ENCODE measurements around the gene OR51A2. TPM values are rescaled to one million over a fixed set of nuclear protein-coding genes. Genes with fewer than 3 reads are reported as not detected.

OR51A2 gene
- total RNA-seq, 1 experiment from 2014 or later = not detected

DNA sequence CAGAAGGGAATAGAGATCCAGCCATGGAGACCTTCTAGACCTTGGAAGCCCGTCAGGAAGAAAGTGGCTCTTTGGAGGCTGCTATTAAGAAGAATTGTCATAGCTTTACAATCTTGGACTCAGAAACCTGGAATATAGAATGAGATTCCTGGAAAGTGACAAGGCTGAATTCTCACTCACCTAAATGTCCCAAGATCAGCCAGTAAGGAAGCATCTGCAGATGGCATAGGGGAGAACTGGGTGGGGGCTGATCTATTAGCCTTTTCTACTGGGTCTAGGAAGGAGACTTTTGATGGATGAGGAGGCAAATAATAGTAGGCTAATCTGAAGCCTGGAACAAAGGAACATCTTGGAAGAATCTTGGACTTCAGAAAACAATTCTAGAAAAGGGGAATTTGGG lies 31.3 kb downstream of the OR51A2 start, which contains the start of gene OR51G1:
TSS of gene OR51G1 (minus strand) at position 101 of the 400 bp plus-strand sequence. CDS start at position 101, 0 bp downstream.
- no peaks in the 10 kb centered on the region for H3K4me1 ChIP-seq (ENCODE audit: insufficient read depth, low read length)
- H3K4me3 Mint-ChIP-seq = no peak within 1 kb of the TSS
- no peaks in the 10 kb centered on the region for H3K9me3 Mint-ChIP-seq
- WGBS (ENCODE audit: extremely low coverage, insufficient read length, low lambda C conversion rate) = no CpG with 5 or more reads among the region's 1 CpG
- H2AFZ ChIP-seq (ENCODE audit: low read length) = no peak within 1 kb of the TSS
- no peak within 1 kb of the TSS for H3K23ac ChIP-seq (ENCODE audit: insufficient read length, low read depth, low read length)
- no peaks in the 10 kb centered on the region; the same call in 1 of the 2 replicates for H3K27me3 Mint-ChIP-seq (ENCODE audit: low read depth)
- H3K18ac ChIP-seq (ENCODE audit: insufficient read length, low read depth, low read length) = no peak within 1 kb of the TSS
- H3K27ac Mint-ChIP-seq = no peak within 1 kb of the TSS; a peak in 1 of 7 replicates
- no peak within 1 kb of the TSS for H2BK12ac ChIP-seq (ENCODE audit: insufficient read length, low read depth, low read length)
- H3K79me2 ChIP-seq (ENCODE audit: insufficient read depth, low read length) = no peaks in the 10 kb centered on the region
- H3T11ph ChIP-seq (ENCODE audit: low read length) = no peak within 1 kb of the TSS
- no peak within 1 kb of the TSS for H4K91ac ChIP-seq (ENCODE audit: insufficient read length, low read depth, low read length)
- DNase-seq = no peak
- H2BK5ac ChIP-seq (ENCODE audit: insufficient read length, low read length) = no peak within 1 kb of the TSS
- H2BK20ac ChIP-seq (ENCODE audit: low read depth, low read length, poor library complexity, severe bottlenecking) = no peak within 1 kb of the TSS
- H3K27ac ChIP-seq (ENCODE audit: insufficient read length, low read depth, low read length) = no peak within 1 kb of the TSS
- no peak within 1 kb of the TSS for H2AK5ac ChIP-seq (ENCODE audit: insufficient read length, low read length)
- H3K36me3 Mint-ChIP-seq (ENCODE audit: insufficient read depth in 1 of 3, low read depth in 3 of 3) = no peaks in the 10 kb centered on the region
- H2BK15ac ChIP-seq (ENCODE audit: low read depth, low read length) = no peak within 1 kb of the TSS
- H3K9me3 ChIP-seq (ENCODE audit: control insufficient read depth, low read depth, low read length) = no peaks in the 10 kb centered on the region
- no peaks in the 10 kb centered on the region for H4K20me1 ChIP-seq (ENCODE audit: control insufficient read depth, insufficient read depth, insufficient read length)
- H3K27me3 ChIP-seq (ENCODE audit: insufficient read depth, low read length) = no peaks in the 10 kb centered on the region
- no peak within 1 kb of the TSS for H4K5ac ChIP-seq (ENCODE audit: insufficient read length, low read depth, low read length)
- no peak within 1 kb of the TSS for H3K56ac ChIP-seq (ENCODE audit: insufficient read length, low read depth, low read length)
- no peak within 1 kb of the TSS for H3K9ac ChIP-seq (ENCODE audit: extremely low read depth, insufficient read length, low read length)
- H3K4ac ChIP-seq (ENCODE audit: low read depth, low read length) = no peak within 1 kb of the TSS
- H3K79me1 ChIP-seq (ENCODE audit: insufficient read depth, low read depth, low read length, poor library complexity, severe bottlenecking) = no peaks in the 10 kb centered on the region
- H4K8ac ChIP-seq (replicated peaks; ENCODE audit: insufficient read length, low read depth, low read length) = no peak within 1 kb of the TSS
- H3K4me1 Mint-ChIP-seq = no peaks in the 10 kb centered on the region
- H3K23me2 ChIP-seq (ENCODE audit: insufficient read length, low read depth, low read length, poor library complexity, severe bottlenecking) = no peaks in the 10 kb centered on the region
- H3K4me2 ChIP-seq (ENCODE audit: insufficient read depth, insufficient read length, low read length) = no peak within 1 kb of the TSS
- no peak within 1 kb of the TSS for H2BK120ac ChIP-seq (ENCODE audit: low read depth, low read length, poor library complexity, severe bottlenecking)
- TF ChIP-seq, protein P1, sequence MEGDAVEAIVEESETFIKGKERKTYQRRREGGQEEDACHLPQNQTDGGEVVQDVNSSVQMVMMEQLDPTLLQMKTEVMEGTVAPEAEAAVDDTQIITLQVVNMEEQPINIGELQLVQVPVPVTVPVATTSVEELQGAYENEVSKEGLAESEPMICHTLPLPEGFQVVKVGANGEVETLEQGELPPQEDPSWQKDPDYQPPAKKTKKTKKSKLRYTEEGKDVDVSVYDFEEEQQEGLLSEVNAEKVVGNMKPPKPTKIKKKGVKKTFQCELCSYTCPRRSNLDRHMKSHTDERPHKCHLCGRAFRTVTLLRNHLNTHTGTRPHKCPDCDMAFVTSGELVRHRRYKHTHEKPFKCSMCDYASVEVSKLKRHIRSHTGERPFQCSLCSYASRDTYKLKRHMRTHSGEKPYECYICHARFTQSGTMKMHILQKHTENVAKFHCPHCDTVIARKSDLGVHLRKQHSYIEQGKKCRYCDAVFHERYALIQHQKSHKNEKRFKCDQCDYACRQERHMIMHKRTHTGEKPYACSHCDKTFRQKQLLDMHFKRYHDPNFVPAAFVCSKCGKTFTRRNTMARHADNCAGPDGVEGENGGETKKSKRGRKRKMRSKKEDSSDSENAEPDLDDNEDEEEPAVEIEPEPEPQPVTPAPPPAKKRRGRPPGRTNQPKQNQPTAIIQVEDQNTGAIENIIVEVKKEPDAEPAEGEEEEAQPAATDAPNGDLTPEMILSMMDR (conservative IDR thresholded peaks at IDR 0.05) = no peak
- no peak within 1 kb of the TSS for H3K14ac ChIP-seq (ENCODE audit: insufficient read depth, low read length)
